GM13977 (cell line): ENCODE measurements around the gene TYK2.

Source experiments
- DNase-seq: peaks from one replicate; pipeline ENCODE4 v3.0.0; 2012; ENCODE audit warnings: low spot score
- CTCF ChIP-seq: IDR thresholded peaks from 2 replicates; pipeline ENCODE4 v1.5.1; 2012; ENCODE audit warnings: mild to moderate bottlenecking, control low read depth; ENCODE audit not compliant: insufficient read depth; ENCODE audit errors: extremely low read depth, missing control alignments
- in situ Hi-C: fragments of 300-500 bp; cut with MboI; formaldehyde crosslinking; loops from one replicate; pipeline ENCODE4 v1.12.0; 2022; ENCODE audit warnings: low sequenced_read_pairs, low pct_unique_long_range_greater_than_20kb, mixed read lengths, inconsistent platforms; ENCODE audit not compliant: unreplicated experiment

TYK2 gene

GRCh38 chr19:10306327-10306726, 74.0 kb downstream of the TYK2 start:
- DNase-seq, result no peak
- TF ChIP-seq CTCF, result no peak
- in situ Hi-C loops, result no loop called here

- no peak for TF ChIP-seq CTCF
- DNase-seq, result no peak
- in situ Hi-C loops, result no loop called here
Measured at GRCh38 chr19:10305139-10305806, 75.1 kb downstream of the TYK2 start.
